HEK293 (cell line): ENCODE data around the gene BRD1.

ENCODE experiments used
- CTCF ChIA-PET: fragments of 350-600 bp; formaldehyde crosslinking; extraction: SDS; loops from one replicate; lab custom pipeline; 2021; ENCODE audit warnings: antibody characterized with exemption; lab: Yijun Ruan, JAX
- POLR2A ChIA-PET: fragments of 300-600 bp; formaldehyde crosslinking; extraction: SDS; loops from one replicate; lab custom pipeline; 2020; ENCODE audit warnings: antibody characterized with exemption, inconsistent platforms; lab: Yijun Ruan, JAX
- H3K27ac ChIP-seq: fragments of 200-500 bp; sonication (Bioruptor generic); 2 replicates; pipeline ENCODE4 v1.5.1; 2014; ENCODE audit warnings: low read depth, low read length, control low read depth, inconsistent platforms; ENCODE audit errors: extremely low read depth
- H3K36me3 ChIP-seq, 2 experiments: fragments of 200-500 bp in 1 of 2; sonication (Bioruptor generic) in 1 of 2; 1 replicate in 1 of 2; 2 replicates in 1 of 2; pipeline ENCODE4 v1.5.1; 2014 to 2017; ENCODE audit warnings: inconsistent platforms in 2 of 2, low read length in 2 of 2; ENCODE audit not compliant: control insufficient read depth in 2 of 2, insufficient read depth in 1 of 2
- H3K4me1 ChIP-seq: fragments of 200-500 bp; sonication (Bioruptor generic); 2 replicates; pipeline ENCODE4 v1.5.1; 2014; ENCODE audit warnings: mild to moderate bottlenecking, low read length, inconsistent platforms; ENCODE audit not compliant: control insufficient read depth, insufficient read depth
- H3K4me3 ChIP-seq: 2 replicates; pipeline ENCODE4 v1.5.1; 2011; ENCODE audit warnings: low read depth, mild to moderate bottlenecking, control low read depth, low read length, moderate library complexity
- H3K9me3 ChIP-seq: fragments of 200-500 bp; sonication (Bioruptor generic); 2 replicates; pipeline ENCODE4 v1.5.1; 2014; ENCODE audit warnings: low read depth, low read length, inconsistent platforms; ENCODE audit not compliant: control insufficient read depth, insufficient read depth
- BCL11B ChIP-seq: fragments of 450-650 bp; formaldehyde crosslinking; IDR thresholded peaks from 2 replicates; pipeline ENCODE4 v1.5.1; 2016; ENCODE audit warnings: low read depth, missing biosample characterization, missing genetic modification characterization
- EGR2 ChIP-seq: fragments of 450-650 bp; formaldehyde crosslinking; IDR thresholded peaks from 2 replicates; pipeline ENCODE4 v1.5.1; 2016; ENCODE audit warnings: low read depth, missing biosample characterization, missing genetic modification characterization
- FEZF1 ChIP-seq: fragments of 450-650 bp; formaldehyde crosslinking; IDR thresholded peaks from 2 replicates; pipeline ENCODE4 v1.5.1; 2016; ENCODE audit warnings: missing biosample characterization, missing genetic modification characterization
- GFI1B ChIP-seq: fragments of 450-650 bp; formaldehyde crosslinking; IDR thresholded peaks from 2 replicates; pipeline ENCODE4 v1.5.1; 2016; ENCODE audit warnings: missing biosample characterization, missing genetic modification characterization
- PRDM10 ChIP-seq: fragments of 450-650 bp; formaldehyde crosslinking; IDR thresholded peaks from 2 replicates; pipeline ENCODE4 v1.5.1; 2016; ENCODE audit warnings: missing biosample characterization, missing genetic modification characterization
- SCRT1 ChIP-seq: fragments of 450-650 bp; formaldehyde crosslinking; IDR thresholded peaks from 2 replicates; pipeline ENCODE4 v1.5.1; 2016; ENCODE audit warnings: missing biosample characterization, missing genetic modification characterization, borderline replicate concordance
- YY2 ChIP-seq: fragments of 450-650 bp; formaldehyde crosslinking; IDR thresholded peaks from 2 replicates; pipeline ENCODE4 v1.5.1; 2016; ENCODE audit warnings: missing biosample characterization, missing genetic modification characterization
- ZBTB11 ChIP-seq: fragments of 450-650 bp; formaldehyde crosslinking; conservative IDR thresholded peaks from 2 replicates; pipeline ENCODE4 v1.5.1; 2016; ENCODE audit warnings: low read depth, missing biosample characterization, missing genetic modification characterization
- ZBTB8A ChIP-seq: fragments of 450-650 bp; formaldehyde crosslinking; IDR thresholded peaks from 2 replicates; pipeline ENCODE4 v1.5.1; 2016; ENCODE audit warnings: missing biosample characterization, missing genetic modification characterization
- ZEB2 ChIP-seq: fragments of 450-650 bp; formaldehyde crosslinking; IDR thresholded peaks from 2 replicates; pipeline ENCODE4 v1.5.1; 2016; ENCODE audit warnings: missing biosample characterization, missing genetic modification characterization
- ZFHX2 ChIP-seq: fragments of 450-650 bp; formaldehyde crosslinking; conservative IDR thresholded peaks from 2 replicates; pipeline ENCODE4 v1.5.1; 2016; ENCODE audit warnings: missing biosample characterization, missing genetic modification characterization
- ZNF132 ChIP-seq: fragments of 450-650 bp; formaldehyde crosslinking; IDR thresholded peaks from 2 replicates; pipeline ENCODE4 v1.5.1; 2017; ENCODE audit warnings: missing biosample characterization, missing genetic modification characterization, borderline replicate concordance
- ZNF133 ChIP-seq: fragments of 450-650 bp; formaldehyde crosslinking; IDR thresholded peaks from 2 replicates; pipeline ENCODE4 v1.5.1; 2016; ENCODE audit warnings: missing biosample characterization, missing genetic modification characterization
- ZNF140 ChIP-seq: fragments of 450-650 bp; formaldehyde crosslinking; IDR thresholded peaks from 2 replicates; pipeline ENCODE4 v1.5.1; 2016; ENCODE audit warnings: missing biosample characterization, missing genetic modification characterization
- ZNF16 ChIP-seq: fragments of 450-650 bp; formaldehyde crosslinking; IDR thresholded peaks from 2 replicates; pipeline ENCODE4 v1.5.1; 2016; ENCODE audit warnings: low read depth, missing biosample characterization, missing genetic modification characterization
- ZNF280D ChIP-seq: fragments of 450-650 bp; formaldehyde crosslinking; IDR thresholded peaks from 2 replicates; pipeline ENCODE4 v1.5.1; 2016; ENCODE audit warnings: missing biosample characterization, missing genetic modification characterization
- ZSCAN16 ChIP-seq: fragments of 450-650 bp; formaldehyde crosslinking; IDR thresholded peaks from 2 replicates; pipeline ENCODE4 v1.5.1; 2016; ENCODE audit warnings: missing biosample characterization, missing genetic modification characterization
- ZXDB ChIP-seq: fragments of 450-650 bp; formaldehyde crosslinking; IDR thresholded peaks from 2 replicates; pipeline ENCODE4 v1.5.1; 2016; ENCODE audit warnings: missing biosample characterization, missing genetic modification characterization

The BRD1 gene

GRCh38 chr22:49795521-49795920 is 32.2 kb downstream of the BRD1 start:
- CTCF ChIA-PET: interaction anchor here (0.6 to 1.3 kb wide), 3 partner anchors 17 to 139 kb away, joined by 3 to 5 read pairs (median 5); no protein-coding TSS in a partner anchor
- H3K9me3 ChIP-seq: no peaks in the 10 kb centered on the region
- H3K36me3 ChIP-seq: peaks cover 34 to 100% of the 10 kb centered on the region in 2 experiments
- no peak overlapping the region for H3K4me3 ChIP-seq
- POLR2A ChIA-PET: no interaction called here
- H3K27ac ChIP-seq: 0 out of 2 replicates have a peak overlapping the region, but pooled peaks have one; percentile 9
- TF ChIP-seq EGR2 (tag by site-specific recombination) (peak; percentile 43), ZNF140 (tag by site-specific recombination) (no peak), ZFHX2 (tag by site-specific recombination) (peak; percentile 36; the same call in 1 of the 2 replicates), ZNF133 (tag by site-specific recombination) (no peak)
- H3K4me1 ChIP-seq: no peaks in the 10 kb centered on the region

- peaks cover 34 to 100% of the 10 kb centered on the region in 2 experiments for H3K36me3 ChIP-seq
- CTCF ChIA-PET: no interaction called here
These were observed 33.8 kb downstream of the BRD1 start for GRCh38 chr22:49793871-49794270.

GRCh38 chr22:49793296-49793695 is 34.4 kb downstream of the BRD1 start:
- CTCF ChIA-PET: no interaction called here
- POLR2A ChIA-PET: no interaction called here

More at GRCh38 chr22:49793871-49794270, 33.8 kb downstream of the BRD1 start:
- TF ChIP-seq YY2 (tag by site-specific recombination) (no peak), BCL11B (tag by site-specific recombination) (no peak), PRDM10 (tag by site-specific recombination) (no peak), ZXDB (no peak)
- no peak overlapping the region for H3K27ac ChIP-seq
- no peak overlapping the region for H3K4me3 ChIP-seq
- POLR2A ChIA-PET: no interaction called here
- no peaks in the 10 kb centered on the region for H3K9me3 ChIP-seq
- no peaks in the 10 kb centered on the region for H3K4me1 ChIP-seq

More at GRCh38 chr22:49793296-49793695, 34.4 kb downstream of the BRD1 start:
- H3K27ac ChIP-seq: no peak overlapping the region
- peaks cover 34 to 100% of the 10 kb centered on the region in 2 experiments for H3K36me3 ChIP-seq
- H3K4me3 ChIP-seq: no peak overlapping the region
- no peaks in the 10 kb centered on the region for H3K4me1 ChIP-seq
- no peaks in the 10 kb centered on the region for H3K9me3 ChIP-seq
- TF ChIP-seq ZBTB11 (tag by site-specific recombination) (no peak), ZNF132 (tag by site-specific recombination) (no peak), ZNF16 (tag by site-specific recombination) (no peak), ZSCAN16 (tag by site-specific recombination) (no peak), GFI1B (tag by site-specific recombination) (no peak), FEZF1 (tag by site-specific recombination) (no peak), ZNF280D (no peak), SCRT1 (no peak), ZEB2 (no peak), ZBTB8A (tag by site-specific recombination) (no peak)
- TF ChIP-seq, all 188 proteins: peak for 0
